ENCODE results near the gene NR1I3.
A peak's percentile ranks its signal among the peaks of the same experiment; 100 is the strongest.
"Not testable (repeated sequence)": the region's sequence is repeated elsewhere in the genome, so short reads cannot be mapped to it uniquely, and the experiment has no call there.

Gene NR1I3

DNA sequence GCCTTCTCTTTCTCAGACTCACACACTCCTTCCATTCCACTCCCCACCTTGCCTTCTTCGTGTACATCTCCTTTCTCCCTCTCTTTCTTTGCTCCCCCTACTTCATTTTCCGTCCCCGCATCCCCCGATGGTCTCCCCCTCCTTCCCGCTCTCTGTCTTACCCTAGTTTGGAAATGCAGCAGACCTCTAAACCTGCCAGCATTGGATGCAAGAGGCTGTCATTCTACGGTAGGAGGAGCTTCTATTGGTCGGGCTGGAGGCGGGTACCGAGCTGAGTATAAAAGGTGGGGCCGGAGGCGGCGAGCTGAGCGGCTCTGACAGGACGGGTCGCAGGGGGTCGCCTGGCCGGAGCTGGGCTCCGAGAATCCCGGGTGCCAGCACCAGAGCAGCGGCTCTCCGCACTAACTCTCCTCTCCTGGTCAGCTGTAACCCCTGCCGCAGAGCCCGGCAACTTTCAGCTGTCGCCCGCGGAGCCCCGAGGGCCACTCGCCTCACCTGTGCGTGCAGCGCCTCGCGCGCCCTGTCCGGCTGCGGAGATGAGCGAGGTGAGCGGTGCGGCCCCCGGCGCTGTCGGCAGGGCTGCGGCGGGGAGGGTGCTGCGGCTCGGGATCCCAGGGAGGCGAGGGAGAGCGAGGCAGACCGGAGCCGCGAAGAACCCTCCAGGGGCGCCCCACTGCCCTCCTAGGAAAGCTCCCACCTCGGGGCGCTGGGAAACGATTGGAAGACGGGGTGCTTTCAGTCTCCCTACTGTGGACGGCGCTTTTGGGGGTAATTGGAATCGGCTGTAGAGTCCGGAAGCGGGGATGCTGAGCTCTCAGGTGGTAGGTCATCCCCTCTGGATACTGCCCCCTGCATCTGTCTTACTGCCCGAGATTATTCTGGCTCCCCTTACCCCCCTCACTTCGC, 20.7 kb upstream of the NR1I3 start, which contains the start of gene PCP4L1:
TSS of gene PCP4L1 (plus strand) at position 307 of the 906 bp plus-strand sequence. CDS start at position 537, 230 bp downstream.
- peak; percentile 91 for ATAC-seq
- no peak within 1 kb of the TSS for H3K27ac Mint-ChIP-seq
- H3K4me3 Mint-ChIP-seq = peak within 1 kb of the TSS; percentile 65
- peaks cover 11% of the 10 kb centered on the region for H3K4me1 Mint-ChIP-seq
- peaks cover 10% of the 10 kb centered on the region for H3K9me3 Mint-ChIP-seq
- peak; percentile 9 to 62 for DNase-seq (ENCODE audit: low spot score in 2 of 2)
- H3K36me3 Mint-ChIP-seq = no peaks in the 10 kb centered on the region

DNA sequence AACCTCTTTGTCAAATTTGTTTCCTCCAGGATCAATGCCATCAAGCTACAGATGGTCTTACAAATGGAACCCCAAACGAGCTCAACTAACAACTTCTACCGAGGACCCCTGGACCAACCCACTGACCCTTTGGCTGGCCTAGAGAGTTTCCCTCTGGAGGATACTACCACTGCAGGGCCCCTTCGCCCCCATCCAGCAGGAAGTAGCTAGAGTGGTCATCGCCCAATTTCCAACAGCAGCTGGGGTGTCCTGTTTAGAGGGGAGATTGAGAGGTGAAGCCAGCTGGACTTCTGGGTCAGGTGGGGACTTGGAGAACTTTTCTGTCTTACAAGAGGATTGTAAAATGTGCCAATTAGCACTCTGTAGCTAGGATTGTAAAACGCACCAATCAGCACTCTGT, 19.1 kb upstream of the NR1I3 start:
- not testable (repeated sequence) for H3K27ac Mint-ChIP-seq; H3K4me3 Mint-ChIP-seq; ATAC-seq; H3K36me3 Mint-ChIP-seq; DNase-seq (ENCODE audit: low spot score in 2 of 2)
- Mint-ChIP-seq H3K4me1 (peaks cover 11% of the 10 kb centered on the region), H3K9me3 (peaks cover 10% of the 10 kb centered on the region)

DNA sequence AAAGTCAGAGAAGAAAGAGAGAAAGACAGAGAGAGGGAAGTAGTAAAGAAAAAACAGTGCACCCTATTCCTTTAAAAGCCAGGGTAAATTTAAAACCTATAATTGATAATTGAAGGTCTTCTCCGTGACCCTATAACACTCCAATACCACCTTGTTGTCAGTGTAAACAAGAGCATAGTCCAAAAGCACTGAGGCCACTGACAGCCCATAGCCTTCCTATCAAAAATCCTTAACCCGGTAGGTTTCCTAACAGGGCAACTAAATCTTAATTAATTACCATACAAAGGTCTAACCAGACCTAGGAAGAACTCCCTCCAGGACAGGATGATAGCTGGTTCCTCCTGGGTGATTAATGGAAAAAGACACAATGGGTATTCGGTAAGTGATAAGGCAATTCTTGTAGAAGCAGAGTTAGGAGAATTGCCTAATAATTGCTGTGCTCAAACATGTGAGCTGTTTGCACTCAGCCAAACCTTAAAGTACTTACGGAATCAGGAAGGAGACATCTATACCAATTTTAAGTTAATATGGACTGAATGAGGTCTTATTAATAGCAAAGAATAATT, 18.0 kb upstream of the NR1I3 start:
- H3K9me3 Mint-ChIP-seq = peaks cover 10% of the 10 kb centered on the region
- not testable (repeated sequence) for ATAC-seq; H3K36me3 Mint-ChIP-seq; DNase-seq (ENCODE audit: low spot score in 2 of 2); H3K27ac Mint-ChIP-seq; H3K4me3 Mint-ChIP-seq
- H3K4me1 Mint-ChIP-seq = peaks cover 11% of the 10 kb centered on the region

DNA sequence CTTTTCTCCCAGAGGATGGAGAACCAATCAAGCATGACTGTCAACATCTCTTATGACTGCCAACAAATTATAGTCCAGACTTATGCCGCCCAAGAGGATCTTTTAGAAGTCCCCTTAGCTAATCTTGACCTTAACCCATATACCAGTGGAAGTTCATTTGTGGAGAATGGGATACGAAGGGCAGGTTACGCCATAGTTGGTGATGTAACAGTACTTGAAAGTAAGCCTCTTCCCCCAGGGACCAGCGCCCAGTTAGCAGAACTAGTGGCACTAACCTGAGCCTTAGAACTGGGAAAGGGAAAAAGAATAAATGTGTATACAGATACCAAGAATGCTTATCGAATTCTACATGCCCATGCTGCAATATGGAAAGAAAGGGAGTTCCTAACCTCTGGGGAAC, 17.3 kb upstream of the NR1I3 start:
- Mint-ChIP-seq H3K4me1 (peaks cover 11% of the 10 kb centered on the region), H3K9me3 (peaks cover 10% of the 10 kb centered on the region)
- H3K4me3 Mint-ChIP-seq; H3K36me3 Mint-ChIP-seq; DNase-seq (ENCODE audit: low spot score in 2 of 2); H3K27ac Mint-ChIP-seq; ATAC-seq: not testable (repeated sequence)

DNA sequence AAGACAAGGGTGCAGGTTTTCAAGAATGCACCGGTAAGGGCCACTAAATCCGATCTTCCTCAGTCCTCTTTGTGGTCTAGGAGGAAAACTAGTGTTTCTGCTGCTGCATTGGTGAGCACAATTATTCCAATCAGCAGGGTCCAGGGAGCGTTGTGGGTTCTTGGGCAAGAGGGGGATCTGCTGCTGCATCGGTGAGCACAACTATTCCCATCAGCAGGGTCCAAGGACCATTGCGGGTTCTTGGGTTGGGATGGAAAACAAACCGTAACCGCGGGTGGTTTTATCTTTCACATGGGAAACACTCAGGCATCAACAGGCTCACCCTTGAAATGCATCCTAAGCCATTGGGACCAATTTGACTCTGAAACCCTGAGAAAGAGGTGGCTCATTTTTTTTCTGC, 13.6 kb upstream of the NR1I3 start:
- Mint-ChIP-seq H3K9me3 (peaks cover 2% of the 10 kb centered on the region), H3K4me3 (no peak overlapping the region), H3K4me1 (no peaks in the 10 kb centered on the region), H3K36me3 (no peaks in the 10 kb centered on the region), H3K27ac (no peak overlapping the region)
- DNase-seq (ENCODE audit: low spot score in 2 of 2) (no peak), ATAC-seq (no peak)

DNA sequence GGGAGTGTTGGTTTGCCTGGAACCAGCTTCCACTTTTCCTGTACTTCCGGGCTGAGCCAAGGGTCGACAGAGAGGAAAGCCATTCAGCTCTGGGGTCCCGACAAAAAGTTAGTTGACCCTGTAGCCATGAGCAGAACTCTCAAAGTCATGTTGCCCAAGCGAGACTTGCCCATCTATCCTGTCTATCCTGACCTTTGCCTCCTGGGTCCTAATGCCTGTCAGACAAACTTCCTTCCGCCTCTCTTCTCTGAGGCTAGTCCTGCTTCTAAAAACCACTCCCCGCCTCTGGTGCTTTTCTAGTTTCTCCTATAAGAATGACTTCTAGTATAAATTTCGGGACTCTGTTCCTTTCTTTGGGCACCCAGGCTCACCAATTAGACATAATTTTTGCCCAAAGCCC, 12.8 kb upstream of the NR1I3 start:
- Mint-ChIP-seq H3K9me3 (peaks cover 2% of the 10 kb centered on the region), H3K36me3 (no peaks in the 10 kb centered on the region), H3K4me1 (no peaks in the 10 kb centered on the region), H3K4me3 (no peak overlapping the region), H3K27ac (no peak overlapping the region)
- ATAC-seq = no peak
- no peak for DNase-seq (ENCODE audit: low spot score in 2 of 2)

DNA sequence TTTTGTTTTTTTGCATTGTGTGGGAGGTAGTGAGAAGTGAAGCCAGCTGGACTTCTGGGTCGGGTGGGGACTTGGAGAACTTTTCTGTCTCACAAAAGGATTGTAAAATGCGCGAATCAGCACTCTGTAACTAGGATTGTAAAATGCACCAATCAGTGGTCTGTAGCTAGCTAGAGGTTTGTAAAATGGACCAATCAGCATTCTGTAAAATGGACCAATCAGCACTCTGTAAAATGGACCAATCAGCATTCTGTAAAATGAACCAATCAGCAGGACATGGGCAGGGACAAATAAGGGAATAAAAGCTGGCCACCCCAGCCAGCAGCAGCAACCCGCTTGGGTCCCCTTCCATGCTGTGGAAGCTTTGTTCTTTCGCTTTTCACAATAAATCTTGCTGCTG, 12.1 kb upstream of the NR1I3 start:
- H3K27ac Mint-ChIP-seq = not testable (repeated sequence)

DNA sequence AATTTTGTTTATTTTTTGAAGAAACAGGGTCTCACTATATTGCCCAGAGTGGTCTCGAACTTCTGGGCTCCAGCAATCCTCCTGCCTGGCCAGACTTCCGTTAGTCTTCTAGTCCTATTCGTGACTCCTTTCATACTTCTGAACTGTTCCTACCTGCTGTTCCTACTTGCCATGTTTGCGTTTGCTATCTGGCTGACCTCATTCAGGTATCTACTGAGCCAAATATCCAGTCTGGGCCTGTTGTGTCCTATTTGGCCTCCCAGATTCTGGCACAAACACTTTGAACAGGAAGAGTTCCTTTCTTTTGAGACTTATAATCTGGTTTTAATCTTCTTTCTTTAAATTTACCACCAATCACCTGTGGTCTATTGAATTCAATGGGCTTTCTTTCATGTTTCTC, 6.9 kb upstream of the NR1I3 start:
- Mint-ChIP-seq H3K4me1 (no peaks in the 10 kb centered on the region), H3K4me3 (no peak overlapping the region), H3K27ac (no peak overlapping the region), H3K36me3 (no peaks in the 10 kb centered on the region), H3K9me3 (no peaks in the 10 kb centered on the region)
- DNase-seq (ENCODE audit: low spot score in 2 of 2) (no peak), ATAC-seq (no peak)

More for the DNA sequence above, 12.1 kb upstream of the NR1I3 start:
- H3K9me3 Mint-ChIP-seq; H3K4me1 Mint-ChIP-seq; H3K36me3 Mint-ChIP-seq; ATAC-seq; DNase-seq (ENCODE audit: low spot score in 2 of 2); H3K4me3 Mint-ChIP-seq: not testable (repeated sequence)

DNA sequence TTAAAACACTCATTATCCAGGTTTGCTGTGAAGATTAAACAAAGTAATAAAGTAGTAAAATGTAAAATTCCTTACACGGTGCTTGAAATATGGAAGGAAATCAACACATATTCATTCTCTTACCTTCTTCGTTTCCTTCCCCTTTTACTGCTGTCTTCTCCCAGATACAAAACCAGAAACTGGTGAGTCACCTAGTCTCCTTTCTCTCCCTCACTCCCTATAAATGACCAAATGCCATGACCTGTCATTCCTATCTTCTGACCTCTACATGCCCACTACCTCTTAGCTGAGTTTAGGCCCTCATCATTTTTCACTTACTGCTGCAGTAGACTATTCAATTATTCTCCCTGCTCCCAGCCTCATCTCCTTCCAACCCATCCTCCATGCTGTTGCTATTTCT, 4.3 kb upstream of the NR1I3 start:
- ATAC-seq = no peak
- H3K4me3 Mint-ChIP-seq = no peak overlapping the region
- H3K9me3 Mint-ChIP-seq = no peaks in the 10 kb centered on the region
- H3K4me1 Mint-ChIP-seq = no peaks in the 10 kb centered on the region
- no peak for DNase-seq (ENCODE audit: low spot score in 2 of 2)
- H3K36me3 Mint-ChIP-seq = no peaks in the 10 kb centered on the region
- no peak overlapping the region for H3K27ac Mint-ChIP-seq

DNA sequence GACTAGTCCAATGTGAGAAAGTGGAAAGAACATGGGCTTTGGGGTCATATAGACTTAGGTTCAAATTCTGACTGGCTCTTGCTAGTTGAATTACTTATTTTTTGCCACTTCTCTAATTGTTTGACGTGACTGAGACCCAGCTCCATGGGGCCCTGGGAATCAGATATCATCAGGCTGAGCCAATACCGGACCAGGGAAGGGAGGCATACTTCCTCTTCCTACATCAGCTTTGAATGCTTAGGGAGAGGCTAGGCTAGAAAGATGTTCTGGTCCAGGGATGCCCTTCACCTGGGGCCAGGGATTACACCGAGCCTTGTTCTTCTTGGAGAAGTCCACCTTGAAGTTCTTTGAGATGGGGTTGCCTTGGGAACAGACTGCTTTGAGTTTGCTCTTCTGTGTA, 3.7 kb upstream of the NR1I3 start:
- Mint-ChIP-seq H3K4me1 (no peaks in the 10 kb centered on the region), H3K4me3 (no peak overlapping the region), H3K9me3 (no peaks in the 10 kb centered on the region), H3K36me3 (no peaks in the 10 kb centered on the region), H3K27ac (no peak overlapping the region)
- ATAC-seq (no peak), DNase-seq (ENCODE audit: low spot score in 2 of 2) (no peak)

DNA sequence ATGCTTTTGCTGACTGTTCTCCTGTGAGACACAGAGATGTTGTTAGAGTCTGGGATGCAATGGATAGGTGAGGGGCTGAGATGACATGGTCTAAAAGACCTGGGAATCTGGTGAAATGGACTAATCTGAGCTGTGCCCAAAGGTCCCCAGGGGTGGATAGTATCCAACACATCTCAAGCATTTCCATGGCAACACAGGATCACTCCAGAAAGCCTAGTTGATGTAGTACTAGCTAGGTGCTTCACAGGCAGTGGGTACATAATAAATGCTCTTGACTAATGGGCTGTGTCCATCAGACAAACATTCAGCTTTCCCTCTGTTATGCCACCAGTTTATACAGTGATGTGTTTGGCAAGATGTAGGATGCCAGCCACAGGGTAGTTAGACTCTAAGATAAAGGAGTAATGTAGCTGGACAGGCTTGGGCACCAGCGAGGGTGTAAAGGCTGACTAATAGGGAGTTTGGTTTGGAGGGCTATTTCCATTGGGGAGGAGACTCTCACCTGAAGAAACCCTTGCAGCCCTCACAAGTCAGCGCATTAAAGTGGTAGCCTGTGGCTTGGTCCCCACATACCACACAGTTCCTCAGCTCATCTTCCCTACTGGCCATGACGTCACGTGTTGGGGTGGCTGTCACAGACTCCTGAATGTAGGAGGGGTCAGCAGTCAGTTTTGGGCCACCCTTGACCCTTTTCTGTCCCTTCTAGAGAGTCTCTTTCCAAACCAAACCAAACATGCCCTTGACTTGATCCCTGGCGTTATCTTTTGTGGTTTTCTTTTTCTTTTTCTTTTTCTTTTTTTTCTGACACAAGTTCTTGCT, 1.8 kb downstream of the NR1I3 start:
- Mint-ChIP-seq H3K36me3 (no peaks in the 10 kb centered on the region), H3K4me3 (no peak overlapping the region), H3K9me3 (no peaks in the 10 kb centered on the region), H3K27ac (no peak overlapping the region), H3K4me1 (no peaks in the 10 kb centered on the region)
- ATAC-seq = no peak
- DNase-seq (ENCODE audit: low spot score in 2 of 2) = no peak

DNA sequence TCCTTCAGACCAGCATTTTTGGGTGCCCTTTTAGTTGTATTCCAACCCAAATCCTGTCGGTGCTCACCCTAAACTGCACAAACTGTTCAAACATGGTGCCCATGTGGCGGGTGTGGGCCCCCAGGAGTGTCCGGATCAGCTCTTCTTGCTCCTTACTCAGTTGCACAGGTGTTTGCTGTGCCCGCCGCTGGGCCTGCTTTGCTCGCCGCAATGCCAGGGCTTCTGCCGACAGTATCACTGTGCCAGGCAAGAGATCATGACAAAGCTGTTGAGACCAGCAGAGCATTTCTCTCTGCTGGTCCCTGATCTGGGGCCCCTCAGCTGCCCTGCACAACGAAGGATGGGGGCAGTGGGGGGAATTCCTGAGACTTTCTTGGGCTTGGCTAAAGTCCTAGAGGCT, 4.9 kb downstream of the NR1I3 start:
- no peak for ATAC-seq
- Mint-ChIP-seq H3K9me3 (no peaks in the 10 kb centered on the region), H3K36me3 (peaks cover 17% of the 10 kb centered on the region), H3K27ac (no peak overlapping the region), H3K4me1 (no peaks in the 10 kb centered on the region), H3K4me3 (no peak overlapping the region)
- no peak for DNase-seq (ENCODE audit: low spot score in 2 of 2)

DNA sequence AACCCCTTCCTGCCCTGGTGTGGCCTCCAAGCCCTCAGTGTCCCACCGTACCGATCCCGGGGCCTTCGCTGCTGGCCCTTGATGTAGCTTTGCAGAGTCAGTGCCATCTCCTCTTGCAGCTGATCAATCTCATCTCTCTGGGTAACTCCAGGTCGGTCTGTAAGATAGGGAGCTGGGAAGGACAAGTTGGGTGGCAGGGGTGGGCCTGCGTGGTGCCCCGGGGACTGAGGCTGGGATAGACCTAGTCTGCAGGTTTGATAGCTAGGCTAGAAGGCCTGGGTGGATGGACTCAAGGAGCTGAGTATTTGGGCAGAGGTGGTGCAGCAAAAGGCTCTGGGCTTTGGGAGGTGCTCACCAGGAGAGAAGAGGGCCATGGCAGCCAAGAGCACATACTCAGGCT, 7.2 kb downstream of the NR1I3 start:
- DNase-seq (ENCODE audit: low spot score in 2 of 2) = no peak
- Mint-ChIP-seq H3K36me3 (peaks cover 22% of the 10 kb centered on the region), H3K27ac (peak overlapping the region; percentile 43), H3K4me3 (no peak overlapping the region), H3K9me3 (no peaks in the 10 kb centered on the region), H3K4me1 (peaks cover 23% of the 10 kb centered on the region)
- ATAC-seq = no peak

DNA sequence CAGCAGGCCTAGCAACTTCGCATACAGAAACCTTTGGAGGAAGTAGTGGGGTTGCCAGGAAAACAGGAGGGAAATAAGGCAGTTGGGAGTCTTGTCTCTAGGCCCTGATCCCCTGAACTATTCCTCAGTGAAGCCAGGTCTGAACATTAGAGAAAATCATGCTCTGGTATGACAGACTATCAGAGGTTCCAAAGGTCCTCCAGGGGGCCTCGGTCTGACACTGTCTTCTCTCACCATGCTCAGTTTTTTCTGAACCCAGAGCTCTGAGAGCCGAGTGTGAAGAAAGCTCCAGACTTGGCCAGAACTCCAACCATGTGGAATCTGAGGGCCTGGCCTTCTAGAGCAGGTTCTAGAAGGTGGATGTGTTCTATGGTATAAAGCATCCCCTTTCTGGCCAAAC, 8.1 kb downstream of the NR1I3 start:
- Mint-ChIP-seq H3K27ac (peak overlapping the region; percentile 43), H3K9me3 (no peaks in the 10 kb centered on the region), H3K4me3 (no peak overlapping the region), H3K36me3 (peaks cover 22% of the 10 kb centered on the region), H3K4me1 (peaks cover 31% of the 10 kb centered on the region)
- DNase-seq (ENCODE audit: low spot score in 2 of 2) (no peak), ATAC-seq (no peak)

DNA sequence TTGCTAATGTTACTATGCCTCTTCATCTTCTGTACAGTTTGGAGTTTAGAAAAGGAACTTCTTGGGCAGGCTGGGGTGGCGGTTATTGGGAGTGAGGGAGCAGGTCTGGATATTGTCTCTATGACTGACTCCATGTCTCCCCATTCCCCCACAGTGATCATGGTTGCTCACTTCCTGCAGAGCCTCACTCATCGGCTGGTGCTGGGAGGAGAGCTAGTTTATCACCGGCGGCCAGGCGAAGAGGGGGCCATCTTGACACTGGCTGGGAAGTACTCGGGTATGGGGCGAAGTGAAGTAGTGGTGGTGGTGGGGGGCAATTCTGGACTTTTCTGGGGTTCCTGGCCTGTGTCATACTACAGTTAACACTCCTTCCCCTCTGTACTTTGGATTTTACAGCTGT, 10.0 kb downstream of the NR1I3 start:
- ATAC-seq (no peak), DNase-seq (ENCODE audit: low spot score in 2 of 2) (no peak)
- no peak overlapping the region for H3K27ac Mint-ChIP-seq
- no peaks in the 10 kb centered on the region for H3K9me3 Mint-ChIP-seq
- peaks cover 31% of the 10 kb centered on the region for H3K4me1 Mint-ChIP-seq
- H3K36me3 Mint-ChIP-seq = peaks cover 22% of the 10 kb centered on the region
- peak overlapping the region; percentile 97 for H3K4me3 Mint-ChIP-seq

Data from stimulated activated effector memory CD8-positive, alpha-beta T cell treated with anti-CD3 and anti-CD28 coated beads, Interleukin-12 subunit alpha, Interleukin-12 subunit beta, amount 100 ng/mL, for 72 hours (primary cell).